Measurements from ENCODE around the gene PTGES3L.
"Not testable (repeated sequence)": the region's sequence is repeated elsewhere in the genome, so short reads cannot be mapped to it uniquely, and the experiment has no call there.

PTGES3L gene

DNA sequence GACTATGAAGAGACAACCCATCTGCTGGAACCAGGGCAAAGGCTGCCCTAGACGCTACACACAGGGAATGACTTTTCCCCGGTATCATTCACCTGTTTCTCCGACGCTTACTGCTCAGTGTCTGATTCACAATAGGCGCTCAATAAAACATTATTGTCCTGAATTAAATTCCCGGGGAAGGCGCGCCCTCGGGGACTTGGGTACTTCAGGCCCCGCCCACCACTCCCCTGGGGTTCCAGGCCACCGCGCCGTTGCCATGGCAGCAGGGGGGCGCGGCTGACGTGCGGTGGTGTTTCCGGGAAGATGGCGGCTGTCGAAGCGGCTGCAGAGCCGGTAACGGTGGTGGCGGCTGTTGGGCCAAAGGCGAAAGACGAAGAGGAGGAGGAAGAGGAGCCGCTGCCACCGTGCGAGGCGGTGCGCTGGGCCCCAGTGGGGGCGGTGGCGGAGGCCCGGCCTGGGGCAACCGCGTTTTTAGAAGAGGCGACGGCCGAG is 440 bp upstream of the PTGES3L start, which contains the start of gene RUNDC1:
Gene RUNDC1 (plus strand): TSS at position 292 of the 492 bp plus-strand sequence. CDS start 12 bp downstream, at position 304.
- peak; percentile 91 for DNase-seq (ENCODE audit: low read depth)

DNA sequence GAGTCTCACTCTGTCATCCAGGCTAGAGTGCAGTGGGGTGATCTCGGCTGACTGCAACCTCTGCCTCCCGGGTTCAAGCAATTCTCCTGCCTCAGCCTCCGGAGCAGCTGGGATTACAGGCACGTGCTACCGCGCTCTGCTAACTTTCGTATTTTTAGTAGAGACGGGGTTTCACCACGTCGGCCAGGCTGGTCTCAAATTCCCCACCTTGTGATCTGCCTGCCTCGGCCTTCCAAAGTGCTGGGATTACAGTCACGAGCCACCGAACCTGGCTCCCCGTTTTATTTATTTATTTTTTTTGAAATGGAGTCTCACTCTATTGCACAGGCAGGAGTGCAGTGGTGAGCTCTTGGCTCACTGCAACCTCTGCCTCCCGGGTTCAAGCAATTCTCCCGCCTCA is 4.2 kb downstream of the PTGES3L start:
- not testable (repeated sequence) for DNase-seq (ENCODE audit: low read depth)

DNA sequence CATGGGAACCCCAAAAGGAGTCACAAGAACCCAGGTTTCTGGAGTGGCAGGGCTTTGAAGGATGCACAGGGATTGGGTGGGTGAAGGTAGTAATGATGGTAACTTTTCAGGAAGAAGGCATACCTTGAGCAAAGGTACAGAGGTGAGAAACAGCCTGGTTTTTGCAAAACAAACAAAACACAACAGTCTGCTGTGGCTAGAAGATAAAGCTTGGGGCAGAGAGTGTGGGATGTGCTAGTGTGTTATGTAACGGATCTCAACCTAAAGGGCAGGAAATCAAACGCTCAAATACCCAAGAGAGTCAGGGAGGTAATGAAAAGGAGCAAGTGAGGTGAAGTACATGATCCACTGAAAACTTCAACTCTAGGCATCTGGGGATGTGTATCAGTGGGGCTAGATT is 4.6 kb downstream of the PTGES3L start:
- DNase-seq (ENCODE audit: low read depth) = no peak

DNA sequence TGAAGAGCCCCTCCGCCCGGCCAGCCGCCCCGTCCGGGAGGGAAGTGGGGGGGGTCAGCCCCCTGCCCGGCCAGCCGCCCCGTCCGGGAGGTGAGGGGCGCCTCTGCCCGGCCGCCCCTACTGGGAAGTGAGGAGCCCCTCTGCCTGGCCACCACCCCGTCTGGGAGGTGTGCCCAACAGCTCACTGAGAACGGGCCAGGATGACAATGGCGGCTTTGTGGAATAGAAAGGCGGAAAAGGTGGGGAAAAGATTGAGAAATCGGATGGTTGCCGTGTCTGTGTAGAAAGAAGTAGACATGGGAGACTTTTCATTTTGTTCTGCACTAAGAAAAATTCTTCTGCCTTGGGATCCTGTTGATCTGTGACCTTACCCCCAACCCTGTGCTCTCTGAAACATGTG is 6.6 kb downstream of the PTGES3L start:
- not testable (repeated sequence) for DNase-seq (ENCODE audit: low read depth)

DNA sequence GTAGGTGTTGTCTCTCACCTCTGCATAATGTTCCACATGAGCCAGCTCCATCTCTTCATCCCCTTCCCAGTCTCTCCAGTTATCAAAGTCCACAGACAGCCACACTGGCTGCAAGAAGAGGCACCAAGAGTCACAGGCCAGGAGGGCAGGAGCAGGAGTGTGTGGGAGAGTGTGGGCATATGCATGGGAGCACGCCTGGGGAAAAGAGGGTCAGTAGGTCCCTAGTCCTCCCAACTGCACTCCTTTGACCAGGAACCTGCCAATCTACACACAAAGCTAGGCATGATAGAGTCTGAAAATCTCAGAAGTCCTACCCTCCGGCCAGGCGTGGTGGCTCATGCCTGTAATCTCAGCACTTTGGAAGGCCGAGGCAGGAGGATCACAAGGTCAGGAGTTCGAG is 8.3 kb downstream of the PTGES3L start:
- DNase-seq (ENCODE audit: low read depth) = no peak

DNA sequence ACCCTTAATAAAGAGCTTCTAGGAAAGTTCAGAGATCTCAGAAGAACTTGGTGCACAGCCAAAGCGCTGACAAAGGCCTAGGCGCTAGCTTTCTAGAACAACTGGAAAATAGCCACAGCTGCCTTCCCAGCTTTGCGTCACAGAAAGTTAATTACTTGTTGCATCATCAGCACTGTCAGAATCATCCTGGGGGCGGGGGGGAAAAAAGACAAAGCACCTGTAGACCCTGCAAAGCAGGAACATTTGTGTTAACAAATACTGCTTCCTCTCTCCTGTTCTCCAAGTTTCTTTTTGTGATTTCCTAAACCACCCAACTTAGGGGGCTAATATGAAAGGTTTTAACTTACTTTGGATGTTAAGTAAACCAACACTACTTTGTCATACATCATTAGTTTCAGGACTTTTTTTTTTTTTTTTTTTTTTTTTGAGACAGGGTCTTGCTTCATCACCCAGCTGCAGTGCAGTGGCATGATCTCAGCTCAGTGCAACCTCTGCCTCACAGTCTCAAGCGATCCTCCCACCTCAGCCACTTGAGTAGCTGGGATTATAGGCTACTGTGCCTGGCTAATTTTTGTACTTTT is 10.8 kb downstream of the PTGES3L start:
- no peak for DNase-seq (ENCODE audit: low read depth)

DNA sequence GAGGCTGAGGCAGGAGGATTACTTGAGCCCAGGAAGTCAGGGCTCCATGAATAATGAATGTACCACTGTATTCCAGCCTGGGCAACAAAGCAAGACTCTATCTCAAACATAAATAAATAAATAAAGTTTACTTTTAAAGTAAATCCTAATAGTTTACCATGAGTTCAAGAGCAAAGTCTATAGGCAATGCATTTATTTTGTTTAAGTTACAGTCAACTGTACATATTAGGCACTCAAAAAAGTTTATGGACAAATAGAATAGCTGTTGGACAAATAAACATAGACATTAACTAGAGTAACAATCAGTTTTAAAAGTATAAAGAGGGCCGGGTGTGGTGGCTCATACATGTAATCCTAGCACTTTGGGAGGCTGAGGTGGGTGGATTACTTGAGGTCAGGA is 12.0 kb downstream of the PTGES3L start:
- no peak for DNase-seq (ENCODE audit: low read depth)

DNA sequence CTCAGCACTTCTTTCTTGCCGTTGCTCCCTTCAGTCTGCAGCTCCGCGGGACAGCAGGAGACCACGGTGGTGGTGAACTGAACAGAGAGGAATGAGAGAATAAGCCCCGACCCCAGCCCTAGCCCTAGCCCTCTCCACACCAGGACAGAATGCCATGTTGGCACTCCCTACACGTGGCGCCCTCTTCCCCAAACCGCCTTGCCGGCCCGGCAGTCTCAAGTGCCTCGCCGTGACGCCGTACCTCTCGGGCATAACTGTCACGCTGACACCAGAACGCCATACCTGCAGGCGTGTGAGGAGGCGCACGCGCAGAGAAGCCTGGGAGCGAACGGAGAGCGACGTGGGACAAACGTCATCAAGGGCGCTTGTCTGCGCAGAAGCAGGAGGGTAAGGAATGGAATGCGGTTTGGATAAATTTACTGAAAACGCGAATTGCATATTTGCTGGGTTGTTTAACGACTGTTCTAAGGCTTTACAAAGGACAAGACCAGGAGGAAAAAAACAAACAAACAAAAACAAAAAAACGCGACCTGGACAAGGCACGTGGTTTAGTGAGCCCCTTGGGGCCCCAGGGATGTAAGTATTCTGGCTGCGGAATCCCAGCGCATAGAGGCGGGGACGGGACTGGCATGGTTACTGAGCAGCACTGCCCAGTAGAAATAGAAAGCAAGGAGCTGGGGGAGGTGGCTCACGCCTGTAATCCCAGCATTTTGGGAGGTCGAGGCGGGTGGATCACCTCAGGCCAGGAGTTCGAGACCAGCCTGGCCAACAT is 15.5 kb downstream of the PTGES3L start, which contains the start of gene AARSD1:
Gene AARSD1 (minus strand): TSS at position 294 of the 772 bp plus-strand sequence. CDS start 14 bp downstream, at position 280.
- DNase-seq (ENCODE audit: low read depth) = peak; percentile 86

DNA sequence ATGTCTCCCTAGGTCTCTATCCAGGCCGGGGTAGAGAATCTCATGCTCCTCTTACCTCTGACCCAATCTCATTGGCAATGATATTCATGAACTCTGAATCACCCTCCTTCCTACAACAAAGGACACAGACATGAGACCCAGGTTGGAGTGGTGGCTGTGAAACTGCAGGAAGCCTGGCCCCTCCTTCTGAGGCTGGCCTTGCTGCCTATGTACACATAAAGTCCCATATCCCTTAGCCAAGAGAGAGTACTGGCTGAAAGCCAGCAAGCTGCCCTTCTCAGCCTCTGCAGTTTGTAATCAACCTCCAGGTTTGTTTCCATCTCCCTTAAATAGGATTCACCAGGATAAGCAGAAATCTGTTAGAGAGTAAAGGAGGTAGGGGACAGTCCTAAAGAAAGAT is 26.2 kb downstream of the PTGES3L start:
- no peak for DNase-seq (ENCODE audit: low read depth)

DNA sequence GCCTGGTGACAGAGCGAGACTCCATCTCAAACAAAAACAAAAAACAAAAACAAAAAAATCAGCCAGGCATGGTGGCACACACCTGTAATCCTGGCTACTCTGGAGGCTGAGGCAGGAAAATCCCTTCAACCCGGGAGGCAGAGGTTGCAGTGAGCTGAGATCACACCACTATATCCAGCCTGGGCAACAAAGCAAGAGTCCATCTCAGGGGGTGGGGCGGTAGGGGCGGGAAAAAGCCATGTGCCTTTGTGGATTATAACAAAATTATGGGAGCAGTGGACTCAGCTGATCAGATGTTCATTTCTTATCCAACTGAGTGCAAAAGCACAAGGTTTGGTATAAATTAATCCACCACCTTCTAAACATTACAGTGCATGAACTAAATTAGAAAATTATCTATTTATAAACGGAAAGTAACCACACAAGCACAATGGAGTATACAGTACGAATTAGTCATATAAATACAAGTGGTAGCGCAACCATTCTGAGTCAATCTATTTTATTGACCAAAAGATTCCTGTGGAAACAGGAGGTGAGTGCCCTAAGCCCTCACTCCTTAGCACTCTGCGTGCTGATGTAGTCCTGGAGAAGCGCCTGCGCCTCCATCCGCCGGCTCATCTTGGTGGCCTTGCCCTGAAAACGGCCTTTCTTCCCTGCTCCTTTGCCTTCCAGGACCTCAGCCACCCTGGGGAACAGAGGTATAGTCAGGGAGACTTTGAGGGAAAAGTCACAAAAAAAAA is 29.7 kb downstream of the PTGES3L start:
- DNase-seq (ENCODE audit: low read depth) = no peak

DNA sequence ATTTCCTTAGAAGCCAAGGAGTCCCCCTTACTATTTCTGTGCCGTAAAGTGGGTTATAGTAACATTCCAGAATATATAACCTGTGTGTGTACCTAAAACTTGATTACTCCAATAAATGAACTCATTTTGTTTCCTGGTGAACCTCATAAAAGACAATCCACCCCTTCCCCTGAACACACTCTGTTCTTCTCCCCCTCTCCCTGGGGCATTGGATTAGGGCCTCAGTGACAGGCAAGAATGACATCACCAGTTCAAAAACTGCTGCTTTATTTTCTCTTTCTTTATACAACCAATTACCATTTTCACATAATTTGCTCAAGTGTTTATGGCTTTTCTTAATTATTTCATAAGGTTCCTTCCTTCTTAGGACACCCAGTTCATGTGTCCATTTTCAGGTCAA is 33.1 kb downstream of the PTGES3L start:
- no peak for DNase-seq (ENCODE audit: low read depth)

DNA sequence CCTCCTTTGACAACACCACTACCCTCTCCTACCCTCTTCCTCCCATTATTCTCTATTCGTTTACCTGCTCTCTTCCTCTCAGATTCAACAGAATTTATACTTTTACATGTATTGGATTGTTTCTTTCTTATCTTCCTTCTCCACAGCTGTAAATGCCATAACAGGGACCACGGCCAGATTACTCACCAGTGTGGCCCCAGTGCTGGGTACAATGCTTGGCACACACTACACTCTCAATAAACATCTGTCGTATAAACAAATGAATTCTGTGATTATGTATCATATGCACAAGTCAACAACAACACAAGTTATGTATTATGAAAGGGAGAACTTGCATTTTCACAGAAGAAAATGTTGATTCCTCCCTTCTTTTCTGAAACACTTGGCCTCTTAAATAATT is 35.7 kb downstream of the PTGES3L start:
- DNase-seq (ENCODE audit: low read depth) = no peak

DNA sequence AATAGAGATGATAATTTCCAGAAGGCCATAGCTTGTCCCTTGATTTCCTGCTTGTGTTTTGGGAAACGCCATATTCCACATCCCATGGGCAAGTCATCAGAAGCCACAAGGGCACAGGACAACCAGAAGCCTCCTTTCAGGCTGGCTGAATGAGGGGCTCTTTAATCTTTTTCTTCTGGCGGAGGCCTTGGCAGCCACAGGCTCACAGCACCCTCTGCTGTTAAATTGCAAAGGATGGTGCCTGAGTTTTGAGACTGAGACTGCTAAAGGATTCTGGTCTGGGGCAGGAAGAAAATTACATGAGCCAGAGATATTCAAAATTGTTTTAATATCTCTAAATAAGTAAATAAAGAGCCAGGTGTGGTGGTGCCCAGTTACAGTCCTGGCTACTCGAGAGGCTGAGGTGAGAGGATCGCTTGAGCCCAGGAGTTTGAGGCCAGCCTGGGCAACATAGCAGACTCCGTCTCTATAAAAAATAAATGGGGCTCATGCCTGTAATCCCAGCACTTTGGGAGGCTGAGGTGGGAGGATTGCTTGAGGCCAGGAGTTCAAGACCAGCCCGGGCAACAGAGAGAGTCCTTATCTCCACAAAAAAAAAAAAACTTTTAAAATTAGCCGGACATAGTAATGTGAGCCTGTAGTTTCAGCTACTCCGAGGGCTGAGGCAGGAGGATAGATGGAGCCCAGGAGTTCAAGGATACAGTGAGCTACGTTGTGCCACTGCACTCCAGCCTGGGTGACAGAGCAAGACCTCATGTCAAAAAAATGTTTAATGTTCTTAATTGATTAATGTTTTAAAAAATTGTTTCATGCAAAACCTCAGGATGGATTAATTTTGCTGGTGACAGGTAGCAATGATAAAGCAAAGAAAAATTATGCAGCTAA is 41.9 kb downstream of the PTGES3L start:
- no peak for DNase-seq (ENCODE audit: low read depth)

DNA sequence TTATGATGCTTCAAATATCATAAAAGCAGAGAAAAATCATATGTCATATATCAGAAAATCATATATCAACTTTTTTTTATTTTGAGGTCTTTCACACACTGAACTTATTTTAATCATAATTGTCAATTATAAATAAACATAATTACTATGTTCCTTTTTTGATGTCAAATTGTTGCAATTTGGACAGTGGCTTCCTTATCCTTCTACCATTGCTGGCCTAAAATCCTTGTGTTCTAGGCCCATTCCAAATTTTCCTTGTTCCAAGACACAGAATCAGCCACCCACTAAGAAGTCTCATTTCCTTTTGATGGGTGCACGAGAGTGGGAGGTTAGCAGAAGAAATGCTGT is 50.4 kb downstream of the PTGES3L start:
- no peak for DNase-seq (ENCODE audit: low read depth)

DNA sequence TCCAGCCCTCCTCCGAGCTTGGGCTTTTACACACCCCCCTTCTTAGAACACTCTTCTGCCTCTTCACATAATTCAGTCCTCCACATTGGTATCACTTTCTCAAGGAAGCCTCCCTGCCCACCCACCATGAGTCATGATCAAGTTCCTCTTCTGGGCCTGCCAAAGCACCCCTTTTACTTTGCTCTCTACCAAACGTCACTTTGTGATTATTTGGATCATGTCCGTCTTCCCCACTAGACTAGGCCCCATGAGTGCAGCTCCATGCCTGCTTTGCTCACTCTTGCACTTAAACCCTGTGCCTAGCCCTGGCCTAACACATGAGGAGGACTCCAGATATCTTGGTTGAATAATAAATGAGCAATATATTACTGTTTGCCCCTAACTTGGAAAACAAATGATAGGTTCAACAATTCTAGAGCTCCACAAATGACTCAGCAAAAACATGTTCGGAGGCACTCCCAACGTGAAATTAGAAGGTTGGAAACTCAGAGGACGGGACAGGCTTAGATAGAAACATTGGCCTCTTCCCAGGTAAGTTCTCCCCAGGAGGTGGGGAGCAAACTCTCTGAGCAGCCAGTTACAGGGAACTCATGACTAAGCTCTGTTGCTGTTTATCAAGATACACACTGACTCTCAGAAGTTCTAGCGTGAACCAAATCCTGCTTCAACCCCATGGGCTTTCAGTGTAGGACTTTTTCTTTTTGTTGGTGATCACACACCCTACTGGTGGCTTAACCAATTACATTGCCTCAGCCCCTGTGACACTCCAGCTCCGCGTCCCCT is 51.0 kb downstream of the PTGES3L start:
- DNase-seq (ENCODE audit: low read depth) = peak; percentile 7

DNA sequence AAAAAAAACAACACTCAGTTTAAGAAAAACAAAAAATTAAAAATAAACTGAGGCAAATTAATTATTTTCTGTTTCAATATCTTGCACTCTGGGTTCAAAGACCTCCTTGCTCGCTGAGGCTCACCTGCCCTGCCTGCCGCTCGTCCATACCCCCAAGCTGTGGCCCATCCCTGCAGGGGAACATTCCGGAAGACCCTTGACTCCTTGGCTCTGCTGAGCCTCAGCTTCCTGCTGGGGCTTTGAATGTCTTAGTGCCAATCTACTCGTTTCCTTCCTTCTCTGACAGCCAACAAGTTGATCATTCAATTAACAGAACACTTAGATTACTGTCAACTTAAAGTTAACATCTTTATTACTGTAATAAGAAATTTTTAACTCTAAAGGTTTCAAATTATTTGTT is 55.0 kb downstream of the PTGES3L start:
- no peak for DNase-seq (ENCODE audit: low read depth)

DNA sequence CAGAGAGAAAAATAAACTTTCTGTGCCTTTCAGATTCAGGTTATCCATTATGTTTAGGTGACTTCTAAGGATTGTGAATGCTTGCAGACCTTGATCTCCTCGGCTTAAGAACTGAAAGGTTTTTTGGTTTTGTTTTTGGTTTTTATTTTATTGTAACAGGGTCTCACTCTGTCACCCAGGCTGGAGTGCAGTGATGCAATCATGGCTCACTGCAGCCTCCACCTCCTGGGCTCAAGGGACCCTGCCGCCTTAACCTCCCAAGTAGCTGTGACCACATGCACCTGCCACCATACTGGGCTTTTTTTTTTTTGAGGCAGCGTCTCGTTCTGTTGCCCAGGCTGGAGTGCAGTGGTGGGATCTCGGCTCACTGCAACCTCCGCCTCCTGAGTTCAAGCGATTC is 56.4 kb downstream of the PTGES3L start:
- not testable (repeated sequence) for DNase-seq (ENCODE audit: low read depth)

DNA sequence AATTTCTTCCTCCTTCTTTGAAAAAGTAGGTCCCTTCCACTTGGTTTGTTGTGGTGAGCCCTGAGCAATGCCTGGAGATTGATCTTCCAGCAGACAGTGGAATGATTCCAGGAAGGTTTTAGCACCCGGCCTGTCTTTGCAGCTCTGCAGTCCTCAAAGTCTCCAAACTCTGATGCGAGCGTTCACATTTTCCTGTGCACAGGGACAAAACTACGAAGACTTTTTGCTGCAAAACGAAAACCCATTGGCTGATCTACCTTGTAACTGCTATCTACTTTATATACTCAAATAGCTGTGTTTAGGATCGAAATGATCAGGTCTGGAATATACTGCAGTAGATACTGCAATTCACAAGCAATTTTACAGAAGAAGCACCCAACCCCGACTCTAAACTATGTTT is 57.6 kb downstream of the PTGES3L start:
- DNase-seq (ENCODE audit: low read depth) = no peak

DNA sequence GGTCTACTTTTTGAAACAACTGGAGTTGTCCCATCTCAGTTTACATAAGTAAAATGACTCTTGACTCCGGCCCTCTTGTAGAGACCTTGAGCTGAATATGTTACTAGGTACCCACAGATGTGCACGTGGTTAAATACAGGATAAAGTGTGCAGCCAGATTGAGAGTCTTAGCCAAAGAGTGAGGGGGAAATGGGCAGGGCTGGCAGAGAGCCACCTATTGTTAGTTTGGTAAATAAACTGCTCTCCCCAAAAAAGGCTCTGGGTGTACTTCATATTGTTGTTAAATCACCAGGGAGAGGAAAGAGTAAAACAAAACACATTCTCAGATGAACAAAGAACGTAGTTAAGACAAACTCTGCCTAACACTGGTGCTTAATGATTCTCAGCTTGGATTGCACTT is 59.0 kb downstream of the PTGES3L start:
- DNase-seq (ENCODE audit: low read depth) = no peak

DNA sequence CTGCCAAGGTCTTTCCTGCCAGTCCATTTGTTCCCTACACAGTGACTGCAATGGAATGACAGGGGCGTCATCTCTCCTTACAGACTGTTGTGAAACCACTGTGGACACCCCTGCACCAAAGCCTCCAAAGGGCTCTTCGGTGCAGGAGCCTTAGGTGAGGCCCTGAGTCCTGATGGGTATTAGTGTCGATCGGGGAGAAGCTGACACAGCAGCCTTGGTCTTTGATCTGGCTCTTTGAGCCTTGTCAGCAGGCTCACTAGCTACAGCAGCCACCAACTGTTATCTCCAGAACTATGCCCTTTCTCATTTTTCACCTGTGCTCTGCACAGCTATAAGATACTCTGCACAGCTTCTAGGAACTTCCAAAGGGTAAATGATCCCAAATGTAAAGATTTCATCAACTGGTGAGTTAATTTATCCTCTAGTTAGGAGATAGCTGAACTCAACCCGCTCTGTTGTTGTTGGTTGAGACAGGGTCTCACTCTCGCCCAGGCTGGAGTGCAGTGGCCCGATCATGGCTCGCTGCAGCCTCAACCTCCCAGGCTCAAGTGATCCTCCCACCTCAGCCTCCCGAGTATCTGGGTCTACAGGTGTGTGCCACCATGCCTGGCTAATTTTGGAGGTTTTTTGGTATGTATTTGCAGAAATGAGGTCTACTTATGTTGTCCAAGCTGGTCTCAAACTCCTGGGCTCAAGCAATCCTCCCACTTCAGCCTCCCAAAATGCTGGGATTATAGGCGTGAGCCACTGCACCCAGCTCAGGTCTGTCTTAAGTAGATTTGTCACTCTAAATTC is 59.6 kb downstream of the PTGES3L start:
- DNase-seq (ENCODE audit: low read depth) = no peak
